Loucy (cell line): ENCODE results near the gene PAK5.

Source experiments
- H2AFZ ChIP-seq: fragments of 200-600 bp; sonication (generic); 2 replicates; pipeline ENCODE4 v1.6.0; 2016; ENCODE audit warnings: antibody characterized with exemption, mild to moderate bottlenecking, low read length, moderate library complexity
- H3F3A ChIP-seq: fragments of 200-600 bp; 2 replicates; pipeline ENCODE4 v1.6.0; 2016; ENCODE audit warnings: antibody characterized with exemption, low read depth, mild to moderate bottlenecking
- H3K27me3 ChIP-seq: fragments of 200-600 bp; sonication (generic); 2 replicates; pipeline ENCODE4 v1.6.1; 2014; ENCODE audit warnings: low read length, mild to moderate bottlenecking; ENCODE audit not compliant: insufficient read depth, poor library complexity, severe bottlenecking
- H3K36me3 ChIP-seq: fragments of 200-600 bp; sonication (generic); 2 replicates; pipeline ENCODE4 v1.6.1; 2016; ENCODE audit warnings: low read length; ENCODE audit not compliant: insufficient read depth
- H3K4me1 ChIP-seq: fragments of 200-600 bp; sonication (generic); 2 replicates; pipeline ENCODE4 v1.5.1; 2014; ENCODE audit warnings: low read length, mild to moderate bottlenecking; ENCODE audit not compliant: insufficient read depth, poor library complexity, severe bottlenecking
- H3K4me2 ChIP-seq: fragments of 200-600 bp; sonication (generic); 2 replicates; pipeline ENCODE4 v1.6.0; 2014; ENCODE audit warnings: antibody characterized with exemption, low read length, low read depth, mild to moderate bottlenecking; ENCODE audit not compliant: poor library complexity, severe bottlenecking
- H3K4me3 ChIP-seq: fragments of 200-600 bp; sonication (generic); 2 replicates; pipeline ENCODE4 v1.5.1; 2014; ENCODE audit warnings: low read length, mild to moderate bottlenecking, mixed read lengths; ENCODE audit not compliant: poor library complexity, severe bottlenecking
- H3K79me2 ChIP-seq: fragments of 200-600 bp; sonication (generic); 2 replicates; pipeline ENCODE4 v1.6.1; 2014; ENCODE audit warnings: low read length; ENCODE audit not compliant: insufficient read depth
- H3K9ac ChIP-seq: fragments of 200-600 bp; sonication (generic); 2 replicates; pipeline ENCODE4 v1.6.0; 2014; ENCODE audit warnings: mild to moderate bottlenecking, low read depth, low read length, moderate library complexity; ENCODE audit not compliant: poor library complexity, severe bottlenecking
- H3K9me2 ChIP-seq: fragments of 200-600 bp; sonication (generic); replicated peaks from 2 replicates; pipeline ENCODE4 v1.6.1; 2016; ENCODE audit warnings: low read depth, low read length, mixed read lengths
- H3K9me3 ChIP-seq: fragments of 200-600 bp; sonication (generic); 2 replicates; pipeline ENCODE4 v1.6.1; 2014; ENCODE audit warnings: mild to moderate bottlenecking, antibody characterized with exemption, low read length, low read depth; ENCODE audit not compliant: insufficient read depth
- H4K20me1 ChIP-seq: fragments of 200-600 bp; sonication (generic); 2 replicates; pipeline ENCODE4 v1.6.0; 2014; ENCODE audit warnings: antibody characterized with exemption, low read length, mild to moderate bottlenecking; ENCODE audit not compliant: insufficient read depth, poor library complexity, severe bottlenecking
- EZH2phosphoT487 ChIP-seq: fragments of 200-600 bp; IDR thresholded peaks from 2 replicates; pipeline ENCODE4 v1.6.1; 2018; ENCODE audit warnings: antibody characterized with exemption, mild to moderate bottlenecking, moderate library complexity, borderline replicate concordance
- TF ChIP-seq, protein P1 (sequence below): fragments of 200-600 bp; sonication (generic); conservative IDR thresholded peaks from 2 replicates; pipeline ENCODE4 v1.5.1; 2014; ENCODE audit warnings: mild to moderate bottlenecking, antibody characterized with exemption, low read length

The PAK5 gene

DNA sequence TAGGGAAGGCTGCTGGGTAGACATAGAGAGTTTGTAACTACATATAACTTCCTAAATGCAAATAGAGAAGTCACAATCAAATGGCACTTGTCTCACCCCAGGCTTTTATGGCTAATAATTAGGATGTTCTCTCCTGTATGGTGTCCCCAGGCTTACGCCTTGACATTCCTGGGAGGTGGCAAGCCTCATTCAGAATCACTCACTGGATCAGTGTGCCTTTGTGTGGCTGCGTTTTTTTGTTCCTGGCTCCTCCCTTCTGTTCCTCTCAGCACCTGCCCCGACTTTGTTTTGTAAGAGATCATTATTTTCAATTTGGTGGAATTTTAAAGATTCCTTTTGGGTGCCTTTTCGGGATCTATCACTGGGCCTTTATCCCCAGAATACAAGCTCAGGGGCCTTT lies 318.8 kb downstream of the PAK5 start:
- Histone ChIP-seq H3K9me2 (no peaks in the 10 kb centered on the region), H4K20me1 (peaks cover 92% of the 10 kb centered on the region), H3K79me2 (peaks cover 100% of the 10 kb centered on the region), H2AFZ (no peak overlapping the region), H3K9me3 (no peaks in the 10 kb centered on the region), H3K4me3 (peak overlapping the region; percentile 80), H3K4me1 (peaks cover 74% of the 10 kb centered on the region), H3K27me3 (peaks cover 10% of the 10 kb centered on the region), H3K9ac (peak overlapping the region; percentile 93), H3K4me2 (peak overlapping the region; percentile 96), H3F3A (0 out of 2 replicates have a peak, but pooled peaks cover 2% of the 10 kb centered on the region), H3K36me3 (peaks cover 76% of the 10 kb centered on the region)
- no peak for TF ChIP-seq EZH2phosphoT487
- TF ChIP-seq, protein P1, sequence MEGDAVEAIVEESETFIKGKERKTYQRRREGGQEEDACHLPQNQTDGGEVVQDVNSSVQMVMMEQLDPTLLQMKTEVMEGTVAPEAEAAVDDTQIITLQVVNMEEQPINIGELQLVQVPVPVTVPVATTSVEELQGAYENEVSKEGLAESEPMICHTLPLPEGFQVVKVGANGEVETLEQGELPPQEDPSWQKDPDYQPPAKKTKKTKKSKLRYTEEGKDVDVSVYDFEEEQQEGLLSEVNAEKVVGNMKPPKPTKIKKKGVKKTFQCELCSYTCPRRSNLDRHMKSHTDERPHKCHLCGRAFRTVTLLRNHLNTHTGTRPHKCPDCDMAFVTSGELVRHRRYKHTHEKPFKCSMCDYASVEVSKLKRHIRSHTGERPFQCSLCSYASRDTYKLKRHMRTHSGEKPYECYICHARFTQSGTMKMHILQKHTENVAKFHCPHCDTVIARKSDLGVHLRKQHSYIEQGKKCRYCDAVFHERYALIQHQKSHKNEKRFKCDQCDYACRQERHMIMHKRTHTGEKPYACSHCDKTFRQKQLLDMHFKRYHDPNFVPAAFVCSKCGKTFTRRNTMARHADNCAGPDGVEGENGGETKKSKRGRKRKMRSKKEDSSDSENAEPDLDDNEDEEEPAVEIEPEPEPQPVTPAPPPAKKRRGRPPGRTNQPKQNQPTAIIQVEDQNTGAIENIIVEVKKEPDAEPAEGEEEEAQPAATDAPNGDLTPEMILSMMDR = no peak

DNA sequence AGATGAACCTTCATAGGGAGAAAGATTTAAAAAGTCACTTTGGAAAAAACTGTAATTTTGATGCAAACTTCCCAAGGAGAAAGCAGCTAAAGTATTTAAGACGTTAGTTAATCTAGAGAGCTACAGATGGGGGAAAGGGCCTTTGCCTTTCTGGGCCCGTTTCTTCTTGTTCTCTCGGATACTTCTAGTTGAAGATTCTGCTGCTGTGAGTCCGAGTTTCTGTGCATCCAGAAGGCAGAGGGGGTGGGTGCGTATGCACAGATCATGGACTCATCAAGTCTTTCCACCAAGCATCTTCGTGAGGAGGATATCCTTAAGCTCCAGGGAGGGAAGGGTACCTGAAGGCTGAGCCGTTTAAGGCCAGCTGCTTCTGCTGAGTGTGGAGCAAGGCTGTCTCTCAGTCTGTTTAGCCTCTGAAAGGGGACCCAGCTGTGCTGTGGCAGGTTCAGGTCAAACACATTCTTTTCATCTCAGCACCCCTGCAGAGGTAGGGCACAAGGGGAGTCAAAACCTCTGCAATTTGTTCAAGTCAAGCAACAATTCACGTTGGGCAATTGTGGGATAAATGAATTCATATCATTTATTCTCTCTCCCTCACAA lies 320.2 kb downstream of the PAK5 start:
- Histone ChIP-seq H3K4me3 (peak overlapping the region; percentile 80), H3K36me3 (peaks cover 66% of the 10 kb centered on the region), H2AFZ (no peak overlapping the region), H3K4me1 (peaks cover 68% of the 10 kb centered on the region), H3K27me3 (peaks cover 13% of the 10 kb centered on the region), H3F3A (peaks cover 12% of the 10 kb centered on the region), H4K20me1 (peaks cover 80% of the 10 kb centered on the region), H3K9me2 (no peaks in the 10 kb centered on the region), H3K79me2 (peaks cover 97% of the 10 kb centered on the region), H3K9me3 (no peaks in the 10 kb centered on the region), H3K4me2 (peak overlapping the region; percentile 96), H3K9ac (peak overlapping the region; percentile 93)
- TF ChIP-seq, protein P1 = no peak
- TF ChIP-seq EZH2phosphoT487 = no peak

DNA sequence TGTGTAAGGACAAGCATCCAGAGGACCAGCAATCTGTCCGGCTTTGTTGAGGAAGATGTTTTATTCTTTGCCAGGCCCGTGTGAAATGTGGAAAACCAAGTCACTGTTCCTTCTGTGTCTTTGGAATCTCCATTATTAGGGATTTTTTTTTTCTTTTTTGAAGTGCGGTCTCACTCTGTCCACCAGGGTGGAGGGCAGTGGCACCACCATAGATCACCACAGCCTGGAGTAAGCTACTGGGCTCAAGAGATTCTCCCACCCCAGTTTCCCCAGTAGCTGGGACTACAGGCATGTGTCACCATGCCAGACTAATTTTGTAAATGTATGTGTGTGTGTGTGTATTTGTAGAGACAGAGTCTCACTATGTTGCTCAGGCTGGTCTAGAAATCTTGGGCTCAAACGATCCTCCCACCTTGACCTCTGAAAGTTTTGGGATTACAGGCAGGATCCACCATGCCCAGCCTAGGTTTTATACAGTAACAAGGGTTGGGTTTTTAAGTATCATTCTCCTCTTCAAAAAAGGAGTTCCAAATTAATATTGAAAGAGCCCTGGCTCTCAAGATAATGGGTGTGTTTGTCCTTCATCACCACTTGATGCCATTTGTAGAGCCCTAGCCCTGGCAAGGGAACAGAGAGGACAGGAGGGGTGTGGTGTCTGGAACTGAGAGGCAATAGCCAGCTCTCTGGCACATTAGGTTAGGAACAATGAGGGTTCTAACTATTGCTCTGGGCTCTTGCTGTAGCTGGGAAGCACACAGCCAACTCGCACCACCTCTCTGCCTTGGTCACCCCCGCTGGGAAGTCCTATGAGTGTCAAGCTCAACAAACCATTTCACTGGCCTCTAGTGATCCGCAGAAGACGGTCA lies 321.3 kb downstream of the PAK5 start:
- Histone ChIP-seq H3K4me3 (peak overlapping the region; percentile 80), H3K27me3 (peaks cover 13% of the 10 kb centered on the region), H3K4me2 (peak overlapping the region; percentile 96), H3K9me3 (no peaks in the 10 kb centered on the region), H3K9me2 (no peaks in the 10 kb centered on the region), H4K20me1 (peaks cover 68% of the 10 kb centered on the region), H3F3A (peaks cover 15% of the 10 kb centered on the region), H3K9ac (peak overlapping the region; percentile 93), H3K36me3 (peaks cover 57% of the 10 kb centered on the region), H3K79me2 (peaks cover 97% of the 10 kb centered on the region), H3K4me1 (peaks cover 68% of the 10 kb centered on the region), H2AFZ (no peak overlapping the region)
- TF ChIP-seq EZH2phosphoT487 = no peak
- TF ChIP-seq, protein P1 = peak; percentile 34
